K562 (cell line): Measurements from ENCODE around the gene CEP68. TPM values are rescaled to one million over a fixed set of nuclear protein-coding genes. Genes with fewer than 3 reads are reported as not detected.

ENCODE experiments used
- CTBP1 ChIP-seq: fragments of 450-650 bp; IDR thresholded peaks from 2 replicates; pipeline ENCODE4 v1.6.1; 2016; ENCODE audit warnings: borderline replicate concordance
- EWSR1 ChIP-seq: fragments of 450-650 bp; IDR thresholded peaks from 2 replicates; pipeline ENCODE4 v1.6.1; 2018; ENCODE audit warnings: borderline replicate concordance, mild to moderate bottlenecking, low read depth, moderate library complexity; ENCODE audit not compliant: partially characterized antibody
- FOXM1 ChIP-seq, 2 experiments: fragments of 450-650 bp in 1 of 2; sonication (generic) in 1 of 2; formaldehyde crosslinking in 1 of 2; IDR thresholded peaks; 2 replicates each; pipeline versions ENCODE4 v1.6.1 to v1.9.0; 2017 to 2022; ENCODE audit warnings: low read depth in 2 of 2, mild to moderate bottlenecking in 2 of 2, missing genetic modification reagents in 1 of 2, moderate library complexity in 1 of 2
- GABPA ChIP-seq: fragments of 200-800 bp; sonication (Bioruptor generic); conservative IDR thresholded peaks from 2 replicates; pipeline ENCODE4 v1.6.1; 2016; ENCODE audit warnings: low read depth, missing genetic modification characterization, missing compliant biosample characterization
- HDAC6 ChIP-seq: IDR thresholded peaks from 2 replicates; pipeline ENCODE4 v1.6.1; 2012; ENCODE audit warnings: low read depth, mild to moderate bottlenecking, control low read depth, inconsistent platforms, low read length, moderate library complexity
- JUND ChIP-seq, 2 experiments: IDR thresholded peaks; 2 replicates in 1 of 2; 3 replicates in 1 of 2; pipeline ENCODE4 v1.6.1; 2011; ENCODE audit warnings: borderline replicate concordance in 2 of 2, low read depth in 2 of 2, low read length in 2 of 2, improper control_type of control experiment in 1 of 2, missing biosample characterization in 1 of 2, missing genetic modification characterization in 1 of 2, missing genetic modification reagents in 1 of 2
- MAFG ChIP-seq: fragments of 450-650 bp; conservative IDR thresholded peaks from 2 replicates; pipeline ENCODE4 v1.6.1; 2016; ENCODE audit warnings: missing genetic modification characterization, missing compliant biosample characterization
- MTA2 ChIP-seq: fragments of 450-650 bp; IDR thresholded peaks from 2 replicates; pipeline ENCODE4 v1.6.1; 2016; ENCODE audit warnings: low read depth
- PML ChIP-seq: IDR thresholded peaks from 2 replicates; pipeline ENCODE4 v1.6.1; 2012; ENCODE audit warnings: low read length, inconsistent platforms
- RAD21 ChIP-seq, 2 experiments: fragments of 250-450 bp in 1 of 2; fragments of 450-650 bp in 1 of 2; sonication (Bioruptor Pico) in 1 of 2; formaldehyde crosslinking in 1 of 2; IDR thresholded peaks in 1 of 2; conservative IDR thresholded peaks in 1 of 2; 2 replicates each; pipeline versions ENCODE4 v1.4.0 to v1.8.0; 2020 to 2022; ENCODE audit warnings: mild to moderate bottlenecking in 2 of 2, moderate library complexity in 1 of 2
- SIX5 ChIP-seq, 2 experiments: IDR thresholded peaks; 2 replicates each; pipeline ENCODE4 v1.6.1; 2011; ENCODE audit warnings: low read length in 2 of 2, borderline replicate concordance in 1 of 2, low read depth in 1 of 2, mild to moderate bottlenecking in 1 of 2, moderate library complexity in 1 of 2; ENCODE audit not compliant: insufficient read depth in 1 of 2
- SMARCA4 ChIP-seq: fragments of 450-650 bp; IDR thresholded peaks from 2 replicates; pipeline ENCODE4 v1.6.1; 2016
- SPI1 ChIP-seq: IDR thresholded peaks from 2 replicates; pipeline ENCODE4 v1.6.1; 2011; ENCODE audit warnings: low read depth, low read length, control low read depth, borderline replicate concordance
- SUPT5H ChIP-seq: fragments of 450-650 bp; IDR thresholded peaks from 2 replicates; pipeline ENCODE4 v1.6.1; 2016
- TSC22D4 ChIP-seq: fragments of 450-650 bp; IDR thresholded peaks from 2 replicates; pipeline ENCODE4 v1.6.1; 2016; ENCODE audit warnings: missing genetic modification characterization, missing biosample characterization, control low read depth
- UBTF ChIP-seq, 2 experiments: IDR thresholded peaks; 2 replicates each; pipeline ENCODE4 v1.6.1; 2012; ENCODE audit warnings: improper control_type of control experiment in 2 of 2, low read depth in 2 of 2, low read length in 2 of 2, borderline replicate concordance in 1 of 2
- ZFP91 ChIP-seq: sonication (generic); formaldehyde crosslinking; IDR thresholded peaks from 2 replicates; pipeline ENCODE4 v1.8.0; 2022; ENCODE audit warnings: mild to moderate bottlenecking, missing genetic modification reagents
- ZKSCAN3 ChIP-seq: fragments of 250-450 bp; sonication (Bioruptor Pico); IDR thresholded peaks from 2 replicates; pipeline ENCODE4 v1.4.0; 2020
- ZNF146 ChIP-seq: IDR thresholded peaks from one replicate; pipeline ENCODE4 v1.6.1; 2018; ENCODE audit warnings: missing compliant biosample characterization; ENCODE audit not compliant: unreplicated experiment
- ZNF274 ChIP-seq: IDR thresholded peaks from 2 replicates; pipeline ENCODE4 v1.6.1; 2011; ENCODE audit warnings: low read depth, mild to moderate bottlenecking, low read length, moderate library complexity, borderline replicate concordance
- ZNF395 ChIP-seq: fragments of 200-800 bp; sonication (Bioruptor generic); IDR thresholded peaks from 2 replicates; pipeline ENCODE4 v1.6.1; 2017; ENCODE audit warnings: missing genetic modification characterization, missing compliant biosample characterization
- ZNF644 ChIP-seq: fragments of 200-800 bp; sonication (Bioruptor generic); IDR thresholded peaks from 2 replicates; pipeline ENCODE4 v1.6.1; 2016; ENCODE audit warnings: low read depth, missing genetic modification characterization, missing compliant biosample characterization
- ZNF766 ChIP-seq: fragments of 200-800 bp; sonication (Bioruptor generic); conservative IDR thresholded peaks from 2 replicates; pipeline ENCODE4 v1.6.1; 2016; ENCODE audit warnings: missing genetic modification characterization, missing compliant biosample characterization
- polyA plus RNA-seq, 8 experiments: library from polyadenylated mRNA; depleted of rRNA in 4 of 8; stranded (reverse) in 5 of 8; unstranded in 3 of 8; fragments of >200 nt; fragmentation: Nextera tagmentation in 2 of 8; fragmentation: Illumina TruSeq in 1 of 8; extraction: Ambion mirVana in 2 of 8; extraction: Trizol in 1 of 8; gene quantifications; 2 replicates each; pipeline versions ENCODE4 v1.2.1 to v1.2.3, GENCODE V29; 2011 to 2014; ENCODE audit warnings: inconsistent platforms in 1 of 8, missing spikeins in 1 of 8
- total RNA-seq, 7 experiments: library from RNA; depleted of rRNA in 6 of 7; stranded (reverse); fragments of >200 nt in 6 of 7; fragmentation: Illumina TruSeq in 2 of 7; extraction: Trizol in 2 of 7; gene quantifications; 2 replicates each; pipeline versions ENCODE4 v1.2.1 to v1.2.3, GENCODE V29; 2011 to 2021; ENCODE audit warnings: low replicate concordance in 1 of 7

Gene CEP68
- total and polyA plus RNA-seq, 9 of the 15 experiments (the other 6 are each of a cell fraction or from before 2014, with no cell fraction given), result 1.4 to 8.5 (median 5.2) TPM

- no peak for TF ChIP-seq ZNF644
- no peak for TF ChIP-seq TSC22D4 (tag)
- no peak for TF ChIP-seq ZKSCAN3 (CRISPR knock-in tag)
- TF ChIP-seq MTA2, result peak; percentile 54
- TF ChIP-seq HDAC6, result no peak
- TF ChIP-seq RAD21 (CRISPR knock-in tag; conservative IDR thresholded peaks at IDR 0.05 in 1 of 2, IDR thresholded peaks at IDR 0.05 in 1 of 2), result 0 out of 4 replicates have a peak, but pooled peaks of 1 of the 2 experiments have one; percentile 1
- peak; percentile 35; the same call in 1 of the 2 replicates for TF ChIP-seq SUPT5H
- TF ChIP-seq JUND (IDR thresholded peaks at IDR 0.05; ENCODE audit: borderline replicate concordance, low read depth, low read length), result peak; percentile 58; the same call in 1 of the 2 replicates
- no peak for TF ChIP-seq JUND (tag; IDR thresholded peaks at IDR 0.05; ENCODE audit: borderline replicate concordance, low read depth, low read length)
- TF ChIP-seq FOXM1 (IDR thresholded peaks at IDR 0.05; ENCODE audit: low read depth), result peak; percentile 18; the same call in 1 of the 2 replicates
- no peak for TF ChIP-seq FOXM1 (CRISPR knock-in tag; IDR thresholded peaks at IDR 0.05; ENCODE audit: low read depth)
- no peak for TF ChIP-seq ZFP91 (CRISPR knock-in tag)
- peak; percentile 83 for TF ChIP-seq SMARCA4
- TF ChIP-seq UBTF (IDR thresholded peaks at IDR 0.05; ENCODE audit: borderline replicate concordance in 1 of 2, low read depth in 2 of 2, low read length in 2 of 2), result 0 out of 4 replicates have a peak, but pooled peaks of 1 of the 2 experiments have one; percentile 39
- TF ChIP-seq ZNF146 (CRISPR knock-in tag), result no peak
- TF ChIP-seq SPI1, result peak; percentile 71; the same call in 1 of the 2 replicates
- peak; percentile 75; the same call in 1 of the 2 replicates for TF ChIP-seq ZNF395 (CRISPR knock-in tag)
- TF ChIP-seq ZNF274, result no peak
- no peak for TF ChIP-seq SIX5 (IDR thresholded peaks at IDR 0.05; ENCODE audit: borderline replicate concordance in 1 of 2, insufficient read depth in 1 of 2, low read depth in 1 of 2, low read length in 2 of 2)
- TF ChIP-seq CTBP1, result peak; percentile 62; the same call in 1 of the 2 replicates
- TF ChIP-seq ZNF766, result no peak
- TF ChIP-seq MAFG (tag), result peak; percentile 41; the same call in 1 of the 2 replicates
- TF ChIP-seq PML, result peak; percentile 64; the same call in 1 of the 2 replicates
- no peak for TF ChIP-seq GABPA (tag)
- no peak for TF ChIP-seq EWSR1
Measured at GRCh38 chr2:65081232-65081685, 25.0 kb downstream of the CEP68 start (continued).
